Measurements from ENCODE around the gene NUBP2.
A peak's percentile ranks its signal among the peaks of the same experiment; 100 is the strongest.

Gene NUBP2

DNA sequence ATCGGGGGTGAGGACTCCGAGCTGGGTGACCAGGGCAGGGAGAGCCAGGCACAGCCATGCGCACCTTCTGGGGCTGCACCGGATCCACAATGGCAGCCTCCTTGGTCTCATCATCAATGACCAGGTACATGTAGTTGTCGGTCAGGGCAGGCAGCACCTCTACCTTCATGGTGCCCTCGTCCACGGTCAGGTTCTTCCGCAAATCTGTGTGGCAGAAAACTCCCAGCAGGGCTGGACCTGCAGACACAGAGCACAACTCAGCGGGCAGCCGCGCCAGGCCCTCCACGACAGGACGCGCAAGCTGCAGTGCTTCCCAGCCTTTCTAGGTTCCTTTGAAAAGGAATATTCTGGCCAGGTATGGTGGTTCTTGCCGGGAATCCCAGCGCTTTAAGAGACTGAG, 40.0 kb downstream of the NUBP2 start:
- TF ChIP-seq, protein P1, sequence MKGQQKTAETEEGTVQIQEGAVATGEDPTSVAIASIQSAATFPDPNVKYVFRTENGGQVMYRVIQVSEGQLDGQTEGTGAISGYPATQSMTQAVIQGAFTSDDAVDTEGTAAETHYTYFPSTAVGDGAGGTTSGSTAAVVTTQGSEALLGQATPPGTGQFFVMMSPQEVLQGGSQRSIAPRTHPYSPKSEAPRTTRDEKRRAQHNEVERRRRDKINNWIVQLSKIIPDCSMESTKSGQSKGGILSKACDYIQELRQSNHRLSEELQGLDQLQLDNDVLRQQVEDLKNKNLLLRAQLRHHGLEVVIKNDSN (IDR thresholded peaks at IDR 0.05): no peak

DNA sequence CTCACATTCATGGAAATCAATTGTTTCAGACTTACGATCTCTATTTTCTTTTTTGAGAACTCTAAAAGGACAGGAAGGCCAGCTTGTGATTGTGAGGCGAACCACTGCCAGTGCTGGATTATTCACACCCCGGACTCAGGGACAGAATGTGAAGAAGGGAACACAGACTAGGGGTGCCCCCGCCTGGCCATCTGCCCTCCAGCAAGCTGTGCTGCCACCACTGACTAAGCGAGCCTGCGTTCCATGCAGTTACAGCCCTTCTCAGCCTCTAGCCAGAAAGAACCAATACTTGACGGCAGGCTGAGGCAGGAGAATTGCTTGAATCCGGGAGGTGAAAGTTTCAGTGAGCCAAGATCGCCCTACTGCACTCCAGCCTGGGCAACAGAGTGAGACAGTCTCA, 41.1 kb downstream of the NUBP2 start:
- peak; percentile 17; the same call in 1 of the 2 replicates for TF ChIP-seq RAD21 (IDR thresholded peaks at IDR 0.05; ENCODE audit: low read depth)
- TF ChIP-seq, protein P2, sequence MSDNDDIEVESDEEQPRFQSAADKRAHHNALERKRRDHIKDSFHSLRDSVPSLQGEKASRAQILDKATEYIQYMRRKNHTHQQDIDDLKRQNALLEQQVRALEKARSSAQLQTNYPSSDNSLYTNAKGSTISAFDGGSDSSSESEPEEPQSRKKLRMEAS (IDR thresholded peaks at IDR 0.05): no peak

DNA sequence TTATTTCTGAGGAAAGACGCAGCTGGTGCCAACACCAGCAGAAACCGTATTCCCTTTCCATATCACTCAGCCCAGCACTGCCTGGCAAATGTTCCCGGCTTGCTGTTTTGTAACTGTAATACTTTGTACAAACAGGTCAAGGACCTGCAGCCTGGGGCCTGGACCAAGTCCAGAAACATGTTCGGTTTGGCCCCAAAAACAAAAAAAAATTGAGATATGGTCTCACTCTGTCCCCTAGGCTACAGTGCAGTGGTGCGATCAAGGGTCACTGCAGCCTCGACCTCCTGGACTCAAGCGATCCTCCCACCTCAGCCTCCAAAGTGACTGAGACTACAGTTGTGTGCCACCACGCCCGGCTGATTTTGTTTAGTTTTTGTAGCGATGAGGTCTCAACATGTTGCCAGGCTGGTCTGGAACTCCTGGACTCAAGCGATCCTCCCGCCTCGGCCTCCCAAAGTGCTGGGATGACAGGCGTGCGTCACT, 42.7 kb downstream of the NUBP2 start:
- no peak for TF ChIP-seq TCF12 (IDR thresholded peaks at IDR 0.05; ENCODE audit: low read depth)
- TF ChIP-seq, protein P3, sequence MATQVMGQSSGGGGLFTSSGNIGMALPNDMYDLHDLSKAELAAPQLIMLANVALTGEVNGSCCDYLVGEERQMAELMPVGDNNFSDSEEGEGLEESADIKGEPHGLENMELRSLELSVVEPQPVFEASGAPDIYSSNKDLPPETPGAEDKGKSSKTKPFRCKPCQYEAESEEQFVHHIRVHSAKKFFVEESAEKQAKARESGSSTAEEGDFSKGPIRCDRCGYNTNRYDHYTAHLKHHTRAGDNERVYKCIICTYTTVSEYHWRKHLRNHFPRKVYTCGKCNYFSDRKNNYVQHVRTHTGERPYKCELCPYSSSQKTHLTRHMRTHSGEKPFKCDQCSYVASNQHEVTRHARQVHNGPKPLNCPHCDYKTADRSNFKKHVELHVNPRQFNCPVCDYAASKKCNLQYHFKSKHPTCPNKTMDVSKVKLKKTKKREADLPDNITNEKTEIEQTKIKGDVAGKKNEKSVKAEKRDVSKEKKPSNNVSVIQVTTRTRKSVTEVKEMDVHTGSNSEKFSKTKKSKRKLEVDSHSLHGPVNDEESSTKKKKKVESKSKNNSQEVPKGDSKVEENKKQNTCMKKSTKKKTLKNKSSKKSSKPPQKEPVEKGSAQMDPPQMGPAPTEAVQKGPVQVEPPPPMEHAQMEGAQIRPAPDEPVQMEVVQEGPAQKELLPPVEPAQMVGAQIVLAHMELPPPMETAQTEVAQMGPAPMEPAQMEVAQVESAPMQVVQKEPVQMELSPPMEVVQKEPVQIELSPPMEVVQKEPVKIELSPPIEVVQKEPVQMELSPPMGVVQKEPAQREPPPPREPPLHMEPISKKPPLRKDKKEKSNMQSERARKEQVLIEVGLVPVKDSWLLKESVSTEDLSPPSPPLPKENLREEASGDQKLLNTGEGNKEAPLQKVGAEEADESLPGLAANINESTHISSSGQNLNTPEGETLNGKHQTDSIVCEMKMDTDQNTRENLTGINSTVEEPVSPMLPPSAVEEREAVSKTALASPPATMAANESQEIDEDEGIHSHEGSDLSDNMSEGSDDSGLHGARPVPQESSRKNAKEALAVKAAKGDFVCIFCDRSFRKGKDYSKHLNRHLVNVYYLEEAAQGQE (IDR thresholded peaks at IDR 0.05; ENCODE audit: low read depth): no peak
- TF ChIP-seq, protein P1 (IDR thresholded peaks at IDR 0.05): no peak
- TF ChIP-seq CEBPB (IDR thresholded peaks at IDR 0.05): no peak
- no peak for TF ChIP-seq TAF1 (IDR thresholded peaks at IDR 0.05; ENCODE audit: low read depth)
- TF ChIP-seq CREB1 (IDR thresholded peaks at IDR 0.05; ENCODE audit: low read depth): no peak
- TF ChIP-seq, protein P2 (IDR thresholded peaks at IDR 0.05): no peak
- TF ChIP-seq YY1 (IDR thresholded peaks at IDR 0.05; ENCODE audit: low read depth): no peak
- TF ChIP-seq EP300 (IDR thresholded peaks at IDR 0.05; ENCODE audit: borderline replicate concordance): no peak
- no peak for TF ChIP-seq RAD21 (IDR thresholded peaks at IDR 0.05; ENCODE audit: low read depth)
- TF ChIP-seq FOXM1 (IDR thresholded peaks at IDR 0.05; ENCODE audit: borderline replicate concordance, low read depth): no peak
- no peak for TF ChIP-seq EGR1 (IDR thresholded peaks at IDR 0.05)
- TF ChIP-seq NFIC (IDR thresholded peaks at IDR 0.05): no peak
- TF ChIP-seq ZBTB7A (IDR thresholded peaks at IDR 0.05; ENCODE audit: low read depth): no peak
- no peak for TF ChIP-seq TEAD4 (IDR thresholded peaks at IDR 0.05)

DNA sequence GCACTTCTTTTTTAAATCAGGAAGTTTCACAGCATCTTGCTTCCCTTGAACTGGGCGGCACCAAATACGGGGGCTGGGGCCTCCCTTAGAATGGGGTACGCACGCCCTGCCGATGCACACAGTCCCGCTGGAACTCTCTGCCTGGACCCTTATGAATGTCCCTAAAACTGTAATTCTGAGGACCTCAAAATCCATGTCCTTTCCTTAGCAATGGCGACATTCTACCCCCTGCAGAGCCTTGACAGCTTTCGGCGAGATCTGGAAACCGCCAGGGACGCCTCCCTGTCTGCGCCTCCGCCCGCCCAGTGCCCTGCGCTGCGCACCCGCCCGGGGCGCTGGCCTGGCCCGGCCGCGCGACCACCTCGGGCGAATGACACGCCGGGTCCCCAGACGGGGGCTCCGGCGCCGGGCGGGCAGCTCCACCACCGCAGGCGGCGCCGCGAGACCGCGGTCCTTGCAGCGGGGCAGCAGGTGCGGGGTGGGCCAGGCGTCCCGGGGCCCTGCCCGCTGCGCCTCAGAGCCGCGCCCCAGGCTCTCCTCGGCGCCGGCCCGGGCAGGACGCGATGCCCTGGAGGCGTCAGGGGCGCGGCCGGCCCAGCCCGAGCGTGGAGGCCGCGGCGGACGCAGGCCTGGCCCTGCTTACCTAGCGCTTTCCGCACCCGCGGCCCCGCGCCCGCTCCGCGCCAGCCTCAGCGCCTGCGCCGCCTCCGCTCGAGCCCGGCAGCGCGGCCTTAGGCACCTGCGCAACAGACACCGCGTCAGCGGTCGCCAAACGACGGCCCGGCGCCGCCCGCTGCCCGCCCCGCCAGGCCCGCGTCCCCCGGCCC, 43.3 kb downstream of the NUBP2 start:
- TF ChIP-seq FOXM1 (IDR thresholded peaks at IDR 0.05; ENCODE audit: borderline replicate concordance, low read depth) (no peak), EP300 (IDR thresholded peaks at IDR 0.05; ENCODE audit: borderline replicate concordance) (no peak), RAD21 (IDR thresholded peaks at IDR 0.05; ENCODE audit: low read depth) (no peak), ZBTB7A (IDR thresholded peaks at IDR 0.05; ENCODE audit: low read depth) (no peak), TAF1 (IDR thresholded peaks at IDR 0.05; ENCODE audit: low read depth) (no peak), TCF12 (IDR thresholded peaks at IDR 0.05; ENCODE audit: low read depth) (no peak), NFIC (IDR thresholded peaks at IDR 0.05) (no peak), CEBPB (IDR thresholded peaks at IDR 0.05) (no peak), YY1 (IDR thresholded peaks at IDR 0.05; ENCODE audit: low read depth) (no peak; the same call in 1 of the 2 replicates), TEAD4 (IDR thresholded peaks at IDR 0.05) (no peak), EGR1 (IDR thresholded peaks at IDR 0.05) (no peak), CREB1 (IDR thresholded peaks at IDR 0.05; ENCODE audit: low read depth) (no peak)
- TF ChIP-seq, protein P1 (IDR thresholded peaks at IDR 0.05): no peak
- TF ChIP-seq, protein P2 (IDR thresholded peaks at IDR 0.05): no peak; the same call in 1 of the 2 replicates
- TF ChIP-seq, protein P3 (IDR thresholded peaks at IDR 0.05; ENCODE audit: low read depth): no peak

DNA sequence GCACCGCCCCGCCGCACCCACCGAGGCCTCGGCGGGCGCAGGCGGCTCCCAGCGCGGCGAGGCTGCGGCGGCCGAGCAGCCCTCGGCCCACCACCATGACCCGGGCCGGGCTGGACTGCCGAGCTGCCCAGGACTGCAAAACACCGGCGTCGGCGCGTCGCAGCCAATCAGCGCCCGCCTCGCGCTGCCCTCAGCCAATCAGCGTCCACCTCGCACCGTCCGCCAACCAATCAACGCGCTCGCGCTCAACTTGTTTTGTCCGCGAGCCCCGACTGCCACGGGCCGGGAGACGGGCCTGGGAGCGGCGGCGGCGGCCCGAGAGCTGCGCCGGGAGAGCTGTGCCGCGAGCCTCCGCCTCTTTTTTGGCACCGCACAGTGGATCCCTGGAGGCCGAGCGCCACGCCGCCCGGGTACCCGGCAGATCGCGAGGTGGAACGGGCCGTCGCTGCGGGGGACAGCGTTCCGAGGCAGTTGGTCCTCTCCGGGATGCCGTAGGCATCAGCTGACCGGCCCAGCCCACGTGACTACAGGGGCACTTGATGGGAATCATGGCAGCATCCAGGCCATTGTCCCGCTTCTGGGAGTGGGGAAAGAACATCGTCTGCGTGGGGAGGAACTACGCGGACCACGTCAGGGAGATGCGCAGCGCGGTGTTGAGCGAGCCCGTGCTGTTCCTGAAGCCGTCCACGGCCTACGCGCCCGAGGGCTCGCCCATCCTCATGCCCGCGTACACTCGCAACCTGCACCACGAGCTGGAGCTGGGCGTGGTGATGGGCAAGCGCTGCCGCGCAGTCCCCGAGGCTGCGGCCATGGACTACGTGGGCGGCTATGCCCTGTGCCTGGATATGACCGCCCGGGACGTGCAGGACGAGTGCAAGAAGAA, 44.2 kb downstream of the NUBP2 start, which contains the start of the genes FAHD1 and HAGH:
Gene FAHD1, plus strand, starts transcription at position 516 of the 883 bp plus-strand sequence. Its CDS starts 33 bp downstream, at position 549.
Gene HAGH, minus strand, starts transcription at position 135 of the 883 bp plus-strand sequence. Its CDS starts 38 bp downstream, at position 97.
- TF ChIP-seq RAD21 (IDR thresholded peaks at IDR 0.05; ENCODE audit: low read depth): no peak
- TF ChIP-seq TCF12 (IDR thresholded peaks at IDR 0.05; ENCODE audit: low read depth): peak; percentile 76
- TF ChIP-seq, protein P2 (IDR thresholded peaks at IDR 0.05): peak; percentile 91
- peak; percentile 8; the same call in 1 of the 2 replicates for TF ChIP-seq TEAD4 (IDR thresholded peaks at IDR 0.05)
- TF ChIP-seq TAF1 (IDR thresholded peaks at IDR 0.05; ENCODE audit: low read depth): peak; percentile 77; the same call in 1 of the 2 replicates
- peak; percentile 46; the same call in 1 of the 2 replicates for TF ChIP-seq EP300 (IDR thresholded peaks at IDR 0.05; ENCODE audit: borderline replicate concordance)
- no peak for TF ChIP-seq NFIC (IDR thresholded peaks at IDR 0.05)
- no peak for TF ChIP-seq ZBTB7A (IDR thresholded peaks at IDR 0.05; ENCODE audit: low read depth)
- no peak for TF ChIP-seq CREB1 (IDR thresholded peaks at IDR 0.05; ENCODE audit: low read depth)
- TF ChIP-seq YY1 (IDR thresholded peaks at IDR 0.05; ENCODE audit: low read depth): peak; percentile 97
- peak; percentile 74 for TF ChIP-seq EGR1 (IDR thresholded peaks at IDR 0.05)
- TF ChIP-seq FOXM1 (IDR thresholded peaks at IDR 0.05; ENCODE audit: borderline replicate concordance, low read depth): no peak
- TF ChIP-seq, protein P3 (IDR thresholded peaks at IDR 0.05; ENCODE audit: low read depth): no peak; the same call in 1 of the 2 replicates
- TF ChIP-seq, protein P1 (IDR thresholded peaks at IDR 0.05): peak; percentile 100
- no peak for TF ChIP-seq CEBPB (IDR thresholded peaks at IDR 0.05)

All from Ishikawa (cell line).